Measurements from ENCODE around the gene VIL1.

The VIL1 gene

DNA sequence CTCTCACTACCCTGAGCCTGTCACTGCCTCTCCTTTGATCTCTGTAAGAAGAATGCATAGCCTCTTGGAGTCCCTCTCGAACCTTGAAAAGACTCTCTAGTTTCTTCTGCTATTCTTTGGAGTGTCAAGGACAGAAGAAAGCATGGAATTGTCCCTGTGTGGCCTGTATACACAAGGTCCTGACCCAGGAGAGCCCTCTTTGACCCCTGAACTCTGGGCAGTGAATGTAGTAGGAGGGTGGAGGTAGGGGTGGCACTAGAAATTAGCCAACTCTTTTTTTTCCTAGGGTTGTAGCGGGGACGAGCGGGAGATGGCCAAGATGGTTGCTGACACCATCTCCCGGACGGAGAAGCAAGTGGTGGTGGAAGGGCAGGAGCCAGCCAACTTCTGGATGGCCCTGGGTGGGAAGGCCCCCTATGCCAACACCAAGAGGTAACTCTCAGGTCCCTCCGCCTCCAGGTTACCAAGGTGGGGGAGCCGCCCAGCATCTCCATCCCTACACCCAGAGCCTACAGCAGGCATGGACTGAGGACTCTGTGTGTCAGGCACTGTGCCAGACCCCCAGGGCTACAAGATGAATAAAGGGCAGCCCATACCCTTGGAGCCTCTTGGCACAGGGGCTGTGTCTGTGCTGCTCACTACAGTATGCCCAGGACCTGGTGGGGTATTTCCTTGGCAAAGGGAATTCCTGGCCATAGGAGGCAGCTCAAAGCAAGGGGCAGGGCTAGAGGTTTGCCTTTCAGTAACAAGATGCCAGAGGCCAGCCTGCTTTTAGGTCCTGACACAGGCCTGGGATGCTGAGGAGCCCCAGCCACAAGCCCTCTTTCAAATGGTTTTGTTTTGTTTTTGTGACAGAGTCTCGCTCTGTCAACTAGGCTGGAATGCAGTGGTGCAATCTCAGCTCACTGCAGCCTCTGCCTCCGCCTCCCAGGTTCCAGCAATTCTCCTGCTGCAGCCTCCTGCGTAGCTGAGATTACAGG lies 16.4 kb downstream of the VIL1 start:
- Histone ChIP-seq H3K27me3 (no peaks in the 10 kb centered on the region), H3K27ac (no peak overlapping the region), H3K4me3 (no peak overlapping the region), H3K9me3 (no peaks in the 10 kb centered on the region), H3K4me1 (no peaks in the 10 kb centered on the region), H3K36me3 (no peaks in the 10 kb centered on the region)
- TF ChIP-seq, protein P1, sequence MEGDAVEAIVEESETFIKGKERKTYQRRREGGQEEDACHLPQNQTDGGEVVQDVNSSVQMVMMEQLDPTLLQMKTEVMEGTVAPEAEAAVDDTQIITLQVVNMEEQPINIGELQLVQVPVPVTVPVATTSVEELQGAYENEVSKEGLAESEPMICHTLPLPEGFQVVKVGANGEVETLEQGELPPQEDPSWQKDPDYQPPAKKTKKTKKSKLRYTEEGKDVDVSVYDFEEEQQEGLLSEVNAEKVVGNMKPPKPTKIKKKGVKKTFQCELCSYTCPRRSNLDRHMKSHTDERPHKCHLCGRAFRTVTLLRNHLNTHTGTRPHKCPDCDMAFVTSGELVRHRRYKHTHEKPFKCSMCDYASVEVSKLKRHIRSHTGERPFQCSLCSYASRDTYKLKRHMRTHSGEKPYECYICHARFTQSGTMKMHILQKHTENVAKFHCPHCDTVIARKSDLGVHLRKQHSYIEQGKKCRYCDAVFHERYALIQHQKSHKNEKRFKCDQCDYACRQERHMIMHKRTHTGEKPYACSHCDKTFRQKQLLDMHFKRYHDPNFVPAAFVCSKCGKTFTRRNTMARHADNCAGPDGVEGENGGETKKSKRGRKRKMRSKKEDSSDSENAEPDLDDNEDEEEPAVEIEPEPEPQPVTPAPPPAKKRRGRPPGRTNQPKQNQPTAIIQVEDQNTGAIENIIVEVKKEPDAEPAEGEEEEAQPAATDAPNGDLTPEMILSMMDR (IDR thresholded peaks at IDR 0.05), result no peak
- intact Hi-C loops (cut with DNase I; ENCODE audit: low total_unique reads), result no loop called here
- peak in 1 of 2 donors; percentile 42 for DNase-seq

GRCh38 chr2:218436992-218437391 lies 18.1 kb downstream of the VIL1 start:
- Histone ChIP-seq H3K27me3 (no peaks in the 10 kb centered on the region), H3K4me1 (no peaks in the 10 kb centered on the region), H3K27ac (no peak overlapping the region), H3K9me3 (no peaks in the 10 kb centered on the region), H3K36me3 (no peaks in the 10 kb centered on the region), H3K4me3 (no peak overlapping the region)
- intact Hi-C loops (cut with DNase I; ENCODE audit: low total_unique reads), result no loop called here
- peak in 1 of 2 donors; percentile 51 for DNase-seq
- TF ChIP-seq, protein P1 (IDR thresholded peaks at IDR 0.05), result no peak

- TF ChIP-seq, protein P1 (IDR thresholded peaks at IDR 0.05), result no peak
- H3K4me1 ChIP-seq, result no peaks in the 10 kb centered on the region
- no peaks in the 10 kb centered on the region for H3K36me3 ChIP-seq
- H3K9me3 ChIP-seq, result no peaks in the 10 kb centered on the region
- DNase-seq, result peak in 1 of 2 donors; percentile 38
- H3K27ac ChIP-seq, result no peak overlapping the region
- H3K27me3 ChIP-seq, result no peaks in the 10 kb centered on the region
- intact Hi-C loops (cut with DNase I; ENCODE audit: low total_unique reads), result no loop called here
- H3K4me3 ChIP-seq, result no peak overlapping the region
These were observed 19.0 kb downstream of the VIL1 start for GRCh38 chr2:218437969-218438368.

DNA sequence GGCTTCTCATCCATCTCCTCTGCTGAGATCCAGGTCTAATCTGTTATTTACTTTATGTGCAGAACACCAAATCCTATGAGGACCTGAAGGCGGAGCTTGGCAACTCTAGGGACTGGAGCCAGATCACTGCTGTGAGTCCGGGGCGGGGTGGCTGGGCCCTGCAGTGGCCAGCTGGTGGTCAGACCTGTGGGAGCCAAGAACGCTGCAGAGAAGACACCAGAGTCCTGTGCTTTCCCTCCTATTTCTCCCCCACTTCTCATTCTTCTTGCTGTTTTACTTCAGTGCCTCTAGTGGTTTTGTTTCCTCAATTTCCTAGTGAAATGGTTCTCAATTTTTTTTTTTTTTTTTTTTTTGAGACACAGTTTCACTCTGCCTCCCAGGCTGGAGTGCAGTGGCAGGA lies 19.7 kb downstream of the VIL1 start:
- H3K9me3 ChIP-seq, result no peaks in the 10 kb centered on the region
- H3K36me3 ChIP-seq, result no peaks in the 10 kb centered on the region
- peak in 1 of 2 donors; percentile 33 for DNase-seq
- H3K27ac ChIP-seq, result no peak overlapping the region
- no peaks in the 10 kb centered on the region for H3K27me3 ChIP-seq
- H3K4me1 ChIP-seq, result no peaks in the 10 kb centered on the region
- intact Hi-C loops (cut with DNase I; ENCODE audit: low total_unique reads), result no loop called here
- no peak overlapping the region for H3K4me3 ChIP-seq
- TF ChIP-seq, protein P1 (IDR thresholded peaks at IDR 0.05), result no peak

DNA sequence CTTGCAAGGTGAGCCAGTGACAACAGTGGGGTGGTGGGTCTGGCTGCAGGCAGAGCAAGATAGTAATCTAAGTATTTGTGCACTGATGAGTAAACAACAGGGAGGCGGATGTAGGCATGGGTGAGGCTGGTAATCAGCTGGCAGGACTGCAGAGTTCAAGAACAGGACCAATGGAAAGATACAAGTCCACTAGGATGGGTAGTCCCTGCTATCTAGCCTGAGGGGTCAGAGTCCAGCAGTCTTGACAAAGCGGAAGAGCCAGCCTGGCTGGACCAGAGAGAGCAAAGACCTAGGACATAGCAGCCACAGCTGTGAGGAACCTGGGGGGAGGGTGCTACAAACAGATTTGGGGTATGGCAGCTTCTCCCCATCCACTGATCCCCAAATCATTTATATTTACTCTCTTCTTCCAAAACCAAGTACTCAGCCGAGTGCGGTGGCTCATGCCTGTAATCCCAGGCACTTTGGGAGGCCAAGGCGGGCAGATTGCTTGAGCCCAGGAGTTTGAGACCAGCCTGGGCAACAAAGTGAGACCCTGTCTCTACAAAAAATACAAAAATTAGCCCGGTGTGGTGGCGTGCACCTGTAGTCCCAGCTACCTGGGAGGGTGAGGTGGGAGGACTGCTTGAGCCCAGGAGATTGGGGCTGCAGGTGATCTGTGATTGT lies 25.9 kb downstream of the VIL1 start:
- H3K9me3 ChIP-seq, result no peaks in the 10 kb centered on the region
- no peaks in the 10 kb centered on the region for H3K27me3 ChIP-seq
- H3K27ac ChIP-seq, result no peak overlapping the region
- H3K4me1 ChIP-seq, result no peaks in the 10 kb centered on the region
- H3K4me3 ChIP-seq, result no peak overlapping the region
- TF ChIP-seq, protein P1 (IDR thresholded peaks at IDR 0.05), result no peak
- H3K36me3 ChIP-seq, result peaks cover 0 to 36% (median 34%) of the 10 kb centered on the region in 3 donors
- DNase-seq, result peak in 1 of 2 donors; percentile 11
- intact Hi-C loops (cut with DNase I; ENCODE audit: low total_unique reads), result no loop called here
